Testis (tissue), 3 donors: ENCODE measurements around the gene DNAJA4. TPM values are rescaled to one million over a fixed set of nuclear protein-coding genes. Genes with fewer than 3 reads are reported as not detected.
A peak's percentile ranks its signal among the peaks of the same experiment; 100 is the strongest.

Experiments
- DNase-seq: peaks from one replicate; pipeline ENCODE4 v3.0.0-alpha.2; 2019
- H3K27ac ChIP-seq, 2 donors: fragments of 200-600 bp; sonication (generic); one replicate each; pipeline ENCODE4 v1.5.1; 2019
- H3K27me3 ChIP-seq: fragments of 200-600 bp; sonication (generic); one replicate; pipeline ENCODE4 v1.5.1; 2019
- H3K36me3 ChIP-seq: fragments of 200-600 bp; sonication (generic); one replicate; pipeline ENCODE4 v1.5.1; 2017; ENCODE audit warnings: low read depth; ENCODE audit errors: missing control alignments
- H3K4me1 ChIP-seq: fragments of 200-600 bp; sonication (generic); one replicate; pipeline ENCODE4 v1.5.1; 2019
- H3K4me3 ChIP-seq, 2 donors: fragments of 200-600 bp; sonication (generic); one replicate each; pipeline ENCODE4 v1.5.1; 2017 to 2019
- H3K9me3 ChIP-seq: fragments of 200-600 bp; sonication (generic); one replicate; pipeline ENCODE4 v1.5.1; 2017
- POLR2A ChIP-seq: fragments of 450-650 bp; IDR thresholded peaks from one replicate; pipeline ENCODE4 v1.6.1; 2017; ENCODE audit warnings: antibody characterized with exemption, mild to moderate bottlenecking, moderate library complexity
- WGBS, 2 donors: methylation state at CpG; one replicate each; pipeline ENCODE4 v1.1.5; 2018; 5-methylcytosine and 5-hydroxymethylcytosine counted together
- intact Hi-C: fragments of 100-400 bp; cut with DNase I; formaldehyde crosslinking; loops from one replicate; pipeline ENCODE4 v1.15.1; 2023; ENCODE audit warnings: low total_unique reads
- polyA plus RNA-seq: library from polyadenylated mRNA; stranded (reverse); fragments of 350-450 nt; fragmentation: Illumina TruSeq; extraction: RNeasy Lipid Tissue Mini Kit (QIAGEN cat#74804); gene quantifications from one replicate; pipeline ENCODE4 v1.2.3, GENCODE V29; 2014; ENCODE audit warnings: low read depth, low replicate concordance; ENCODE audit not compliant: insufficient read depth
- total RNA-seq, 2 donors: library from RNA; depleted of rRNA; stranded (reverse); fragments of >200 nt; gene quantifications; one replicate each; pipeline ENCODE4 v1.2.3, GENCODE V29; 2016
- TF ChIP-seq, protein P1 (sequence below), 3 experiments: fragments of 450-650 bp in 2 of 3; fragments of 200-600 bp in 1 of 3; sonication (generic) in 1 of 3; IDR thresholded peaks; one replicate each; pipeline ENCODE4 v1.5.1; 2016 to 2019; ENCODE audit warnings: antibody characterized with exemption in 3 of 3, mild to moderate bottlenecking in 2 of 3, moderate library complexity in 1 of 3

The DNAJA4 gene
- total and polyA plus RNA-seq, 3 donors from 2014 or later, result 88.4 to 183 (median 145) TPM

DNA sequence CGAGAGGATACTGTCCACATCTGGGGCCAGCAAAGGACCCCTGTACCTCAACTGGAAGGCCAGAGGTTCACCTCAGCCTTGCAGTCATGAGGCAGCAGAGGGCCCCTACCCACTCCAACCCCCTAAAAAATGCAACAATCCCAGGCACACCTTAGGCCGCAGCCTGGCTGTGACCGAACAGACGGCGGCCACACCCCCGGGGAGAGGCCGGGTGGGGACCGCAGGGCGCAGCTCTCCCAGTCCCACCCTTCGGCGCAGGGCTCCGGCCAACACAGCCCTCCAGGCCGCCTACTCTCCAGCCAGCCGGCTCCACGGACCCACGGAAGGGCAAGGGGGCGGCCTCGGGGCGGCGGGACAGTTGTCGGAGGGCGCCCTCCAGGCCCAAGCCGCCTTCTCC, 457 bp upstream of the DNAJA4 start:
- no peaks in the 10 kb centered on the region for H3K36me3 ChIP-seq
- peak overlapping the region; percentile 71 to 83 for H3K4me3 ChIP-seq
- intact Hi-C loops, result no loop called here

DNA sequence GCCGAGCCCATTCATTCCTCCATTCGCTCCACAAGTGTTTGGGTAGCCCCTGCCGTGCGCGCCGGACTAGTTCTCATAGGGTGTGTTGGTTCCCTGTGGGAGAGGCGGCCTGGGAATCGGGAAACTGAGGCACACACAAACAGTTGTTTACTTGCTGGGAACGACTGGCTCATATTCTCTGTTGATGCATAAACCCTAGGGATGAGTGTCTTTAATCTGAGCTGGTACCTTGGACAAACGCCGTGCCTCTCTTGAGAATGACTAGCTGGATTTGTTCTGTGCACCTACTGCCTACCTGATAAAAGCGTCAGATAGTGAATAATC, 737 bp downstream of the DNAJA4 start:
- TF ChIP-seq, protein P1, sequence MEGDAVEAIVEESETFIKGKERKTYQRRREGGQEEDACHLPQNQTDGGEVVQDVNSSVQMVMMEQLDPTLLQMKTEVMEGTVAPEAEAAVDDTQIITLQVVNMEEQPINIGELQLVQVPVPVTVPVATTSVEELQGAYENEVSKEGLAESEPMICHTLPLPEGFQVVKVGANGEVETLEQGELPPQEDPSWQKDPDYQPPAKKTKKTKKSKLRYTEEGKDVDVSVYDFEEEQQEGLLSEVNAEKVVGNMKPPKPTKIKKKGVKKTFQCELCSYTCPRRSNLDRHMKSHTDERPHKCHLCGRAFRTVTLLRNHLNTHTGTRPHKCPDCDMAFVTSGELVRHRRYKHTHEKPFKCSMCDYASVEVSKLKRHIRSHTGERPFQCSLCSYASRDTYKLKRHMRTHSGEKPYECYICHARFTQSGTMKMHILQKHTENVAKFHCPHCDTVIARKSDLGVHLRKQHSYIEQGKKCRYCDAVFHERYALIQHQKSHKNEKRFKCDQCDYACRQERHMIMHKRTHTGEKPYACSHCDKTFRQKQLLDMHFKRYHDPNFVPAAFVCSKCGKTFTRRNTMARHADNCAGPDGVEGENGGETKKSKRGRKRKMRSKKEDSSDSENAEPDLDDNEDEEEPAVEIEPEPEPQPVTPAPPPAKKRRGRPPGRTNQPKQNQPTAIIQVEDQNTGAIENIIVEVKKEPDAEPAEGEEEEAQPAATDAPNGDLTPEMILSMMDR (IDR thresholded peaks at IDR 0.05), result no peak
- no peak for TF ChIP-seq POLR2A
- Histone ChIP-seq H3K4me1 (peaks cover 11% of the 10 kb centered on the region), H3K36me3 (no peaks in the 10 kb centered on the region), H3K27ac (peak overlapping the region; percentile 68 to 93), H3K9me3 (no peaks in the 10 kb centered on the region), H3K4me3 (peak overlapping the region; percentile 71 to 83), H3K27me3 (no peaks in the 10 kb centered on the region)
- WGBS, 2 donors, result 27 to 45% methylated on average over 12 of the region's 12 CpGs
- no peak for DNase-seq
- intact Hi-C loops, result no loop called here

More for the DNA sequence above, 457 bp upstream of the DNAJA4 start:
- H3K27me3 ChIP-seq, result no peaks in the 10 kb centered on the region
- no peaks in the 10 kb centered on the region for H3K9me3 ChIP-seq
- H3K4me1 ChIP-seq, result peaks cover 11% of the 10 kb centered on the region
- TF ChIP-seq POLR2A, result no peak
- TF ChIP-seq, protein P1 (IDR thresholded peaks at IDR 0.05), result no peak
- DNase-seq, result peak; percentile 20
- H3K27ac ChIP-seq, result peak overlapping the region; percentile 68 to 93
- 27 to 71% methylated on average over 3 to 23 of the region's 23 CpGs for WGBS, 2 donors

DNA sequence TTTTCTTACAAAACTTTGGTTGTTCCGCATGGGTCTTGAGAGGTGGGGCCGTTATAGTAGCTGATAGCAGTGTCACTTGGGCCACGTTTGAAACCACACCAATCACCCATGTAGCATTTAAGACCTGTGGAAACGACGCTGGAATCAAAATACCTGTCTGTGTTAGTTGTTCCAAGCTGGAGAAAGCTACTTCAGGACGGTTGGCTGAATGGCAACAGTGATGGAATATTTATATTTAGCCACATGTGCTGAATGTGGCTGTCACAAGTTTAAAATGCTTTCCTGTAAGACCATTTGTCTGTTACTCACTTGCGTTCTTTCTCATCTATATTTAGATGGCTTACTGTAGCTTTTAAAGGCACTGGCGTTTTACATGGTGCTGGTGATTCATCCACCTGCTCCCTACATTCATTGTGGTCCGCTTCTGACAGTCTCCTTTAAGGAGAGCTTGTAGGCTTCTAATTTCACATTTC, 1.4 kb downstream of the DNAJA4 start:
- no peaks in the 10 kb centered on the region for H3K9me3 ChIP-seq
- TF ChIP-seq, protein P1 (IDR thresholded peaks at IDR 0.05), result no peak
- TF ChIP-seq POLR2A, result no peak
- no peak overlapping the region for H3K27ac ChIP-seq
- DNase-seq, result no peak
- 53 to 73% methylated on average over 9 of the region's 9 CpGs for WGBS, 2 donors
- no peaks in the 10 kb centered on the region for H3K36me3 ChIP-seq
- intact Hi-C loops, result no loop called here
- H3K27me3 ChIP-seq, result no peaks in the 10 kb centered on the region
- H3K4me3 ChIP-seq, result peak overlapping the region in 1 of 2 donors; percentile 71
- peaks cover 11% of the 10 kb centered on the region for H3K4me1 ChIP-seq

DNA sequence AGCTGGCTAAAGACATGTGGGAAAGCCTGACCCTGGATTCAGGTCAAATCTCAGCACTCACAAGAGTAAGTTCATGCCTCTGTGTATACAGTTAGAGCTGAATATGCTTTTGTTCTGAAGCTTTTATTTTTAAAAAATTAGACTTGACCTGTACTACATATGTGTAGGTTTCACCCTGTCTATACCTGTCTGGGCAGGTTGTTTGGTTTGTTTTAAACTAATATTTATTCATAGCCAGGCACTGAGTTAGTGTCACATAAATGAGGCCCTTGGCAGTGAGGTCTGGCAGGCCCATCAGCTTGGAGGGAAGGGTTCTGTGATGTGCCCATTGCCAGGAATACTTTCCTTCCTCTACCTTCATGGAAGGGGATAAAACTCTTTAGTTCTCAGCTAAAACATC, 1.9 kb downstream of the DNAJA4 start:
- TF ChIP-seq, protein P1 (IDR thresholded peaks at IDR 0.05), result no peak
- no peak for TF ChIP-seq POLR2A
- no peak for DNase-seq
- Histone ChIP-seq H3K4me3 (no peak overlapping the region), H3K9me3 (no peaks in the 10 kb centered on the region), H3K4me1 (peaks cover 11% of the 10 kb centered on the region), H3K27ac (no peak overlapping the region), H3K36me3 (no peaks in the 10 kb centered on the region), H3K27me3 (no peaks in the 10 kb centered on the region)
- intact Hi-C loops, result no loop called here

DNA sequence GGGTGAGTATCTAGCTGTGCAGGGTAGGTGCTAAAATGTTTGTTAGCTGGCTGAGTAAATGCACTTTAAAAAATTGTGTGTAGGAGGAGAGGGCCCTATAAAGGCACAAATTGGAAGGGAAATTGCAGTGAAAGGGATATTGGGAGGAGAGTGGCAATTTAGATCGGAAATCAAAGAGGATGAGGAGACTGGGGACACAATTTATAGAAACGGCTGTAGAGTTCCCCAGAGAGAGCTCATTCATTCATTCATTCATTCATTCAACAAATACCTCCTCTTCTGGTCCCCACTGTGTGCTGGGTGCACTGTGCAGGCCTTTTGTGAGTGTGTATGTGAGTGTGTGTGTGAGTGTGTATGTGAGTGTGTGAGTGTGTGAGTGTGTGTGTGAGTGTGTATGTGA, 2.4 kb downstream of the DNAJA4 start:
- WGBS, 2 donors, result 79% methylated on average over 2 of the region's 2 CpGs
- no peak for DNase-seq
- Histone ChIP-seq H3K9me3 (no peaks in the 10 kb centered on the region), H3K27me3 (no peaks in the 10 kb centered on the region), H3K36me3 (no peaks in the 10 kb centered on the region), H3K27ac (no peak overlapping the region), H3K4me1 (peaks cover 11% of the 10 kb centered on the region), H3K4me3 (no peak overlapping the region)
- intact Hi-C loops, result no loop called here
- TF ChIP-seq POLR2A, result no peak
- TF ChIP-seq, protein P1 (IDR thresholded peaks at IDR 0.05), result no peak
